Adrenal gland (tissue), 12 donors: Measurements from ENCODE around the gene HIP1. TPM values are rescaled to one million over a fixed set of nuclear protein-coding genes. Genes with fewer than 3 reads are reported as not detected.
A peak's percentile ranks its signal among the peaks of the same experiment; 100 is the strongest.

Source experiments
- DNase-seq, 7 donors: peaks; one replicate each; pipeline ENCODE4 v3.0.0-alpha.2; 2019 to 2020
- H3K27ac ChIP-seq, 5 donors: fragments of 200-600 bp; sonication (generic) in 4 of 5; 1 replicate in 3 of 5; 2 replicates in 2 of 5; pipeline versions ENCODE4 v1.5.1 to v1.8.0; 2016 to 2020; ENCODE audit warnings: mild to moderate bottlenecking in 1 of 5
- H3K27me3 ChIP-seq: fragments of 200-600 bp; 2 replicates; pipeline ENCODE4 v1.8.0; 2021
- H3K36me3 ChIP-seq, 2 donors: fragments of 200-600 bp; replicated peaks in 1 of 2; 1 replicate in 1 of 2; 2 replicates in 1 of 2; pipeline versions ENCODE4 v1.5.1 to v1.8.0; 2018 to 2022
- H3K4me1 ChIP-seq, 2 donors: fragments of 200-600 bp; replicated peaks in 1 of 2; 1 replicate in 1 of 2; 2 replicates in 1 of 2; pipeline versions ENCODE4 v1.5.1 to v1.8.0; 2018 to 2021
- H3K4me3 ChIP-seq, 4 donors: fragments of 200-600 bp; sonication (generic) in 3 of 4; one replicate each; pipeline ENCODE4 v1.5.1; 2016 to 2018
- H3K9me3 ChIP-seq, 3 donors: fragments of 200-600 bp; sonication (generic) in 1 of 3; replicated peaks in 1 of 3; 1 replicate in 2 of 3; 2 replicates in 1 of 3; pipeline versions ENCODE4 v1.5.1 to v1.8.0; 2016 to 2021
- CTCF ChIP-seq, 6 experiments: fragments of 450-650 bp in 4 of 6; fragments of 200-600 bp in 2 of 6; sonication (generic) in 1 of 6; IDR thresholded peaks; 1 replicate in 5 of 6; 2 replicates in 1 of 6; pipeline versions ENCODE4 v1.5.1 to v1.8.0; 2016 to 2021; ENCODE audit warnings: antibody characterized with exemption in 6 of 6, mild to moderate bottlenecking in 2 of 6, moderate library complexity in 1 of 6
- POLR2A ChIP-seq, 2 donors: fragments of 450-650 bp; IDR thresholded peaks; one replicate each; pipeline ENCODE4 v1.6.1; 2017; ENCODE audit warnings: antibody characterized with exemption in 2 of 2, mild to moderate bottlenecking in 2 of 2, moderate library complexity in 1 of 2
- WGBS, 4 donors: extraction: QIAGEN DNeasy Blood & Tissue Kit in 2 of 4; methylation state at CpG; one replicate each; pipeline versions ENCODE4 v1.1.5 to v1.1.7; 2013 to 2017; 5-methylcytosine and 5-hydroxymethylcytosine counted together
- intact Hi-C, 2 donors: fragments of 100-400 bp; cut with DNase I; formaldehyde crosslinking; loops; one replicate each; pipeline versions ENCODE4 v1.14.1 to v1.15.0; 2022 to 2023
- polyA plus RNA-seq, 3 donors: library from polyadenylated mRNA; stranded (reverse); fragments of 200-250 nt in 2 of 3; fragments of 350-450 nt in 1 of 3; fragmentation: Illumina TruSeq in 1 of 3; extraction: RNeasy Lipid Tissue Mini Kit (QIAGEN cat#74804) in 1 of 3; gene quantifications; one replicate each; pipeline ENCODE4 v1.2.3, GENCODE V29; 2013 to 2014
- total RNA-seq, 9 donors: library from RNA; depleted of rRNA in 4 of 9; stranded (reverse); fragments of >200 nt in 4 of 9; fragments of 120-200 nt in 1 of 9; fragmentation: NEBNext Ultra II Directional in 1 of 9; extraction: Animal tissue kit (Norgen Biotek cat#: 25700) in 1 of 9; gene quantifications; one replicate each; pipeline versions ENCODE4 v1.1.0 to v1.2.4, GENCODE V29; 2013 to 2023
- donor health status: healthy with polysubstance abuse.
- donor health status: Bipolar disorder and iron deficiency.
- donor health status: DM: yes; HTN: yes; CAD: no.
- donor health status: DM: no; HTN: no; CAD: no.
- donor health status: DM: no; HTN: no; CAD: no.
- donor health status: DM: yes; HTN: yes; CAD: no.

HIP1 gene
- total and polyA plus RNA-seq, 12 donors: 5.9 to 48.9 (median 32.8) TPM

GRCh38 chr7:75735581-75736350, 3.0 kb downstream of the HIP1 start:
- Histone ChIP-seq H3K4me3 (no peak overlapping the region), H3K9me3 (no peaks in the 10 kb centered on the region), H3K4me1 (peaks cover 3 to 14% of the 10 kb centered on the region in 2 donors), H3K27ac (no peak overlapping the region), H3K27me3 (no peaks in the 10 kb centered on the region), H3K36me3 (no peaks in the 10 kb centered on the region)
- WGBS, 4 donors: 89 to 95% (median 91%) methylated on average over 9 of the region's 9 CpGs
- intact Hi-C loops: no loop called here
- TF ChIP-seq POLR2A (IDR thresholded peaks at IDR 0.05) (no peak), CTCF (IDR thresholded peaks at IDR 0.05) (no peak)
- DNase-seq: no peak

DNA sequence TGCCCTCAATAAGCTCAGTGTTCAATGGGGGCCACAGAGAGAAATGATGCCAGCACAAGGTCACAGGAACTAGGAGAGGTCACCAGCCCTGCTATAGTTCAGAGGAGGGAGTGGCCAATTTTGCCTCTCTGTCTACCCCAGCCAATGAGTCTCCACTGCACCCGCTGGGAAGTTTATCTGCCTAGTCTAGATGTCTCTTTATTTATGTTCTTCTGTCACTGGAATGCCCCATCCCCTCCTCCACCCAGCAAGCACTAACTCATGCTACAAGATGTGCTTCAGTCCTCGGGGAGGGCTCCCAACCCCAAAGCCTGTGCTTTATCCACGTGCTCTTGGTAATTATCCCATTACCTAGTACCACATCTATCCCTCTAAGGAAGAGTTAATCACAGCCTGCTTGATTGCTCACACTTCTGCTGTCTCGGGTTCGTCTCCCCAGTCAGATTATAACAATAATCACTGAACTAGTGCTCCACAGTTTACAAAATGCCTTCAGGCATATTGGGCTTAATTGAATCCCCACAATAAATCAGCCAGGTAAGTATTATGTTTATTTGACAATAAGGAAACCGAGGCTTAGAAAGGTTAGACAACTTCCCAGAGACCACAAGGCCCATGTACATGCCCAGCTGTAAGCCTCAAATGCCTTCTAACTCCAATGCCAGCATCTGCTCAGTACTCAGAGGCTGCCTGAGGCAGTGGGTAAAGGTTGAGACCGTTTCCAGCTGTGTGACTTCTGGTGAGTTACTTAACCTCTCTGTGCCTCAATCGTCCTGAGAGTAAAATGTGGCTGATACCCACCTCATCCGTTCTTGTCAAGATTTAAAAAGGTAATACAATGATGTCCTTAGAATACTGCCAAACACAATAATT, 3.9 kb downstream of the HIP1 start:
- H3K4me1 ChIP-seq: peaks cover 3 to 11% of the 10 kb centered on the region in 2 donors
- intact Hi-C loops: no loop called here
- H3K27me3 ChIP-seq: no peaks in the 10 kb centered on the region
- no peaks in the 10 kb centered on the region for H3K9me3 ChIP-seq
- 76 to 83% (median 80%) methylated on average over 9 of the region's 9 CpGs for WGBS, 4 donors
- no peak for TF ChIP-seq CTCF (IDR thresholded peaks at IDR 0.05)
- TF ChIP-seq POLR2A (IDR thresholded peaks at IDR 0.05): no peak
- no peaks in the 10 kb centered on the region for H3K36me3 ChIP-seq
- no peak for DNase-seq
- H3K27ac ChIP-seq: no peak overlapping the region
- no peak overlapping the region for H3K4me3 ChIP-seq

DNA sequence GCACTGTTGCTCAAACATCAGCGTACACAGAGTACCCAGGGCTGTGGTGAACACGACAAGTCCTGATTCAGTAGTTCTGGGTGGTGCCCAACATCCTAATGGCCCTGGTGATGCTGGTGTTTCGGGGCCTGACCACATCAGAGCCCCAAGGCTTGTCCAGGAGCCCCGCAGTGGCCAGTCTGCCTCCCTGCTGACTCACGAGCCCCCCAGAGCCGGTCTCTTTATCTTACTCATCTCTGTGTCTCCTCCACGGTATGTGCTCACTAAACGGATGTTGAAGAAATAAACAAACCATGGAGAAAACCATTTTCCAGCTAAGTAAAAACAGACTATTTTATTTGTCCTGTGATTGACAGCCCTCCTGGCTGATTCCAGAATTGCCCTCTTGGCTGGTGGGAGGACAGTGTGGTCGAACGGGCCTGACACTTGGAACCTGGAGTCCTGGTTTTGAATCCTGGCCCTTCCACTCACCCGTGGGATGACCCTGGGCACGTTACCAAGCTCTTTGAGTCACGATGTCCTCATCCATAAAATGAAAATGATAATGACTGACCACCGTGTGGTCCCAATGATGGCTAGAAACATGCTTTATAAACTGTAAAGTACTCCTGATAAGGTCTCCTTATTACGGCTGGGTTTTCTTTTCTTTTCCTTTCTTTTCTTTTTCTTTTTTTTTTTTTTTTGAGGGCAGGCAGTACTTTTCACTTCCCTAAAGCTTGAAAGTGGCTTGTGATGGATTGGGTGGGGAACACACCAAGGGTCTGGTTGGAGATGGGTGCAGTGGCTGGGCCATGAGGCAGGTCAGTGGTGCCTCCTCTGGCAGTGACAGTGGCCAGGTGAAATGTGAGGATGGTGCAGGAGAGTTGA, 5.7 kb downstream of the HIP1 start:
- Histone ChIP-seq H3K4me1 (peaks cover 3 to 7% of the 10 kb centered on the region in 2 donors), H3K9me3 (no peaks in the 10 kb centered on the region), H3K4me3 (no peak overlapping the region), H3K27ac (peak overlapping the region in 1 of 5 donors; percentile 37), H3K27me3 (no peaks in the 10 kb centered on the region), H3K36me3 (no peaks in the 10 kb centered on the region)
- peak in 5 of 7 donors; percentile 24 to 52 (median 50) for DNase-seq
- intact Hi-C loops: no loop called here
- WGBS, 4 donors: 51 to 63% (median 55%) methylated on average over 14 to 15 of the region's 15 CpGs
- TF ChIP-seq POLR2A (IDR thresholded peaks at IDR 0.05): no peak
- no peak for TF ChIP-seq CTCF (IDR thresholded peaks at IDR 0.05)
